Epithelial cell of esophagus (primary cell): ENCODE measurements around the gene HOXB9.
A peak's percentile ranks its signal among the peaks of the same experiment; 100 is the strongest.

Experiments used
- DNase-seq: peaks from one replicate; pipeline ENCODE4 v3.0.0; 2010; ENCODE audit warnings: low read depth
- H3K4me3 ChIP-seq: 2 replicates; pipeline ENCODE4 v1.5.1; 2011; ENCODE audit warnings: mild to moderate bottlenecking, low read length, control low read depth
- TF ChIP-seq, protein P1 (sequence below): IDR thresholded peaks from 2 replicates; pipeline ENCODE4 v1.5.1; 2011; ENCODE audit warnings: low read depth, mild to moderate bottlenecking, low read length, control low read depth, inconsistent platforms; ENCODE audit not compliant: insufficient read depth; ENCODE audit errors: missing control alignments

HOXB9 gene

DNA sequence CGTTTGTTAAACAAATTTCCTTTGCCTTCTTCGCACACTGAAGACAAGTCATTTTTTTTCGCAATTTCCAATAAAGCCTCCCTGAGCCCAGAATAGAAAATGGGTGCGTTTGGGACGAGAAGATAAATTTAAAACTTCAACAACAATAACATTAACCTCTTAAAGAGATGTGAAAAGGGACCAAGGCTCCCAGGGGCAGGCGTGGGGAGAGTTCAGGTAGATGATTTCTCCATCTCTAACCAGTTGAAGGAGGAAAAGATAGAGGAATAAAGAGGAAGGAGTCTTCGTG, 46.7 kb downstream of the HOXB9 start:
- TF ChIP-seq, protein P1, sequence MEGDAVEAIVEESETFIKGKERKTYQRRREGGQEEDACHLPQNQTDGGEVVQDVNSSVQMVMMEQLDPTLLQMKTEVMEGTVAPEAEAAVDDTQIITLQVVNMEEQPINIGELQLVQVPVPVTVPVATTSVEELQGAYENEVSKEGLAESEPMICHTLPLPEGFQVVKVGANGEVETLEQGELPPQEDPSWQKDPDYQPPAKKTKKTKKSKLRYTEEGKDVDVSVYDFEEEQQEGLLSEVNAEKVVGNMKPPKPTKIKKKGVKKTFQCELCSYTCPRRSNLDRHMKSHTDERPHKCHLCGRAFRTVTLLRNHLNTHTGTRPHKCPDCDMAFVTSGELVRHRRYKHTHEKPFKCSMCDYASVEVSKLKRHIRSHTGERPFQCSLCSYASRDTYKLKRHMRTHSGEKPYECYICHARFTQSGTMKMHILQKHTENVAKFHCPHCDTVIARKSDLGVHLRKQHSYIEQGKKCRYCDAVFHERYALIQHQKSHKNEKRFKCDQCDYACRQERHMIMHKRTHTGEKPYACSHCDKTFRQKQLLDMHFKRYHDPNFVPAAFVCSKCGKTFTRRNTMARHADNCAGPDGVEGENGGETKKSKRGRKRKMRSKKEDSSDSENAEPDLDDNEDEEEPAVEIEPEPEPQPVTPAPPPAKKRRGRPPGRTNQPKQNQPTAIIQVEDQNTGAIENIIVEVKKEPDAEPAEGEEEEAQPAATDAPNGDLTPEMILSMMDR, result no peak
- no peak for DNase-seq
- no peak overlapping the region for H3K4me3 ChIP-seq

DNA sequence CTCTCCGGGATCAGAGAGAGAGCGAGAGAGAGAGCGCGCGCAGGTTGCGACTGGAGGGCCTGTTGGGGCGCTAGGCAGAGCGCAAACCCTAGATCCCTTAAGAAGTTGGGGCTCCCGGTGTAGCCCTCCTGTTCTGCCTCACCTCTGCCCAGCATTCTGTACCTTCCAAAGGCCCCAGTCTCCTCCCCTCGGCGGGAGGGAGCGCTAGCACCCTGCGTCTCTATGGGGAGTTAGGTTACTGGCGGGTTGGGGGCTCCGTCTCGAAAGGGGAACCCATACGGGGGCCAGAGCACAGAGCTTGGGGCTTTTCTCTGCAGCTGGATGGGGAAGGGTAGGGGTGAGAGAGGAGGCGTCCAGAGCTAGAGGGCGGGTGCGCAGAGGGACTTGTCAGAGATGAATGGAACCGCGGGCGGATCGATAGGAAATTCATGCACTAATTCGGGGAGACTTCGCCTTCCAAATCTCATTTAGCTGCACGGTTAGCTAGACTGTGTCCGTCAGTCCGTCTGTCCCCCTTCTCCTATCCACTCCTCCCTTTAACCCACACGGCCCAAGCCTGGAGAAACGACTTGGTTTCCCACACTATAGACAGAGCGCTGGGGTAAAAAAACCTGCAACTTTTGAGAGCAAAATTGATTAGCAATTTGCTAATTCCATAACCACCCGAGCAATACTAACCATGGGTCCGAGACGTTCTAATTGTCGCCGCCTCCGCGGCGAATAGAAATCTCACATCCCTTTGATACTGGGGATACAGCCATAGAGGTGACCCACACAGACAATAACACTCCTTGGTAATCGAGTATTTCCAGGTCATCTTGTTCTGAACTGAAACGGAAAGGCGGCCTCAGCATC, 47.3 kb downstream of the HOXB9 start:
- TF ChIP-seq, protein P1, result no peak
- H3K4me3 ChIP-seq, result peak overlapping the region; percentile 16
- no peak for DNase-seq

DNA sequence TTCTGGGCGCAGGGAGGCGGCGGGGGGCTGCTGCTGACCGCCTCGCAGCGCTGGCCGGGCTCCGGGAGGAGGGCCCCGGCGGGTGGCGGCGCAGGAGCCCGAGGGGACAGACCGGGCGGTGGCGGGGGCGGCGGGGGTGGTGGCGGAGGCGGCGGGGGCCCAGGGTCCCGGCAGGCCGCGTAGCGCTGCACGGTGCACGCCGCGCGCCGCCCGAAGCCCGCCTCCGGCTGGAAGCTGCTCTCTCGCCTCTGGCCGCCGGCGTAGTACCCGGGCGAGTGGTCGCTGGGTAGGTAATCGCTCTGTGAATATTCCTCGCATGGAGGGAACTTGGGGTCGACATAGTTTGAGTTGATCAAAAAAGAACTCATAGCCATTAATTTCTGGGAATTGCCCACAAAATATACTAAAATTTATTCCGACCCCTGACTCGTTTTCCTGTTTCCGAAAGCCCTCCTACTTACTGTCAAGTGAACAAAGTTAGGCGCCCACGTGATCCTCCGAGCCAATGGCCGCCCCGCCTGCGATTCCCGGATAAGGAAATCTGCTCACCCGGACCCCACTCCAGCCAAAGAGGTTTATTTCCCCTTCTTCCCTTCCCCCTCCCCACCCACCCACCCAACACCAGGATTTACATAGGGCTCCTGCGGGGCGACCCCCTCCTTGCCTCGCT, 48.1 kb downstream of the HOXB9 start, which contains the start of gene HOXB4:
Gene HOXB4, minus strand, starts transcription at position 405 of the 670 bp plus-strand sequence. Its CDS starts 31 bp downstream, at position 374.
- TF ChIP-seq, protein P1, result no peak
- peak within 1 kb of the TSS; percentile 22 for H3K4me3 ChIP-seq
- DNase-seq, result no peak

DNA sequence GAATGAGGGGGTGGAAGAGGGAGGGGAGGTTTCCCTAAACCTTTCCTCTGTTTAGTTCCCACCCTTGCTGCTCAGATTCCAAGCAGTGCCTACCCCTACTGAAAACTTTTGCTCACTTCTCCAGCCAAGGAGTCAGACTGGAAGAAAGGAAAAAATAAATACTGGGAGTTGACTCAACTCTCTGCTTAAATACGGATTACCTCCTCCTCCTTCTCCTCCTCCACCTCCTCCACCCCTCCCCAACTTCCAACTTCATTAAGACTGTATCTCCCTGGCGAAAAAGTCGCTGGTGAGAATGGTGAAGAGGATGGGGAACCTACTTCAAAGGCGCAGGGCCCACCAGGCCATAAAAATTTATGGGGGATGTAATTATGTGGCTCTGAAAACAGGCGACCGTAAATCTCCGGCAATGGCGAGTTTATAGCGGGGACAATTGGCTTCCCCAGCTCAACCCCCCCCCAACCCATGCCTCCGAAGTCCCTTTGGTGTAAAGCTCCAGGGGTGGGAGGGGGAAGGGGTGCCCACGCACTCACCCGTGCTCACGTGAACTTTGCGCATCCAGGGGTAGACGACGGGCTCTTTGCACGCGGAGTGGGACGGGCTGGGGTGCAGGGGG, 48.7 kb downstream of the HOXB9 start:
- DNase-seq, result no peak
- peak overlapping the region; percentile 18 for H3K4me3 ChIP-seq
- TF ChIP-seq, protein P1, result no peak

DNA sequence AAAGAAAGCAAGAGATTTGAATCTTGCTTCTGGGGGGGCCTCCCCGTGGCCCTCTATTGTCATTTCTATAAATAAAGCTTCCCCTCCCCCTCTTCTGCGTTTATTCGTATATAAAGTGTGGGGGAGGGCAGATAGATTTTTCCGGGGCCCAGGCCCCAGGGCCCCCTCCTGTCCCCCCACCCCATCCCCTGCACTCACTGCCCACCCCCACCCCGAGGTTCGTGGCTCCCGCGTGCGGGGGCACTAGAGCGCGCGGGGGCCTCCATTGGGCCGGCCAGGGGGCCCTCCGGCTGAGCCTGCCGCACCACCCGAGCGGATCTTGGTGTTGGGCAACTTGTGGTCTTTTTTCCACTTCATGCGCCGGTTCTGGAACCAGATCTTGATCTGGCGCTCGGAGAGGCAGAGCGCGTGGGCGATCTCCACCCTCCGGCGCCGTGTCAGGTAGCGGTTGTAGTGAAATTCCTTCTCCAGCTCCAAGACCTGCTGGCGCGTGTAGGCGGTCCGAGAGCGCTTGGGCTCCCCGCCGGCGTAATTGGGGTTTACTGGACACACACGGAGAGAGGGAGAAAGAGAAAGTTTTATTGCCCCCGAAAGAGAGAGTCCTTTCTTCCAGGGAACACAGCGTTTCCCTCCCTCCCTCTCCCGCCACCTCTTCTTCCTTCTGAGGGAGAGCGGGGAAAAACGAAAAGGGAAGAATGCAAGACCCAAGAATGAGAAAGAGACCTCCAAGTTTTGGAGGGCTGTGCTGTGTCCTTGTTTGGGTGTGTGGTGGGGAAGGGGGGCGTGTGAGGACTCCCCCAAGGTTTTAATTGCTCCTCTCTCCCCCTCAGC, 49.5 kb downstream of the HOXB9 start:
- no peak overlapping the region for H3K4me3 ChIP-seq
- DNase-seq, result peak; percentile 40
- TF ChIP-seq, protein P1, result no peak

DNA sequence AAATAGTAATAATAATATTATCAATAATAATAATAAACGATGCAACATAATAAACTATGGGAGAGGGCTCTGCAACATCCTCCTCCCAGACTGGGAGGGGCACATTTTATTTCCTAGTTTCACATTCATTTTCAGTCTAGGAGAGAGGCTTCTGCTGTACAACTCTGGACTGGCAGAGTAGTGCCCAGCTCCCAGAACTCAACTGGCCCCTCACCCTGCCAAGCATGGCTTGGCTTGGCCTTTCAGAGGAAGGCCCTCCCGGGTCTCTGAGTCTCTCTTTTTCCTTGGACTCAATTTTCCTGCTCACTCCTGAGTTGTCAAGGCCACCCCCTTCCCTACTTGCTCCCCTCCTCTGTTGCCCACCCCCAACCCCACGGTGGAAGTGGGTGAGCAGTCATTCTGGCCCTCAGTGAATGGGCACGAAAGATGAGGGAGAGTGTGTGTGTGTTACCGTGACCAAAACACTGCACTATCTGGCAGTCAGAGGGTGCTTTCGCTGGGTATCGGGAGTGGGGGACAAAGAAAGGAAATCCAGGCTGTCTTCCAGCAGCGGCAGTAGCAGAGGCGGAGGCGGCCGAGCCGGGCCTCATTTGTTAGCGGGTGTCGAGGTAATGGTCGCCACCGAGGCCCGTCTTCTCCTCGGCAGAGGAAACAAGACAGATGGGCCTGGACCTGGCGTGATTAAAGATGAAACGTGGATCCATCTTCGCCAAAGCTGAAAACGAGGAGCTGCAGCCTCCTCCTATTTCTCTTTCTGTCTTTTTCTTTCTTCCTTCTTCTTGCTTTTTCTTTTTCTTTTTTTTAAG, 50.3 kb downstream of the HOXB9 start:
- TF ChIP-seq, protein P1, result no peak
- no peak for DNase-seq
- H3K4me3 ChIP-seq, result no peak overlapping the region
